ENCODE data around the gene GALNT9.
"Not testable (repeated sequence)": the region's sequence is repeated elsewhere in the genome, so short reads cannot be mapped to it uniquely, and the experiment has no call there.

The GALNT9 gene

GRCh38 chr12:132229193-132229760, 100.1 kb downstream of the GALNT9 start:
- no peak for FAIRE-seq

GRCh38 chr12:132228476-132229192, 100.8 kb downstream of the GALNT9 start:
- FAIRE-seq, result no peak

GRCh38 chr12:132227782-132228475, 101.5 kb downstream of the GALNT9 start:
- no peak for FAIRE-seq

- FAIRE-seq, result no peak
Measured at GRCh38 chr12:132227118-132227517, 102.3 kb downstream of the GALNT9 start.

- no peak for FAIRE-seq
Measured at GRCh38 chr12:132226604-132227003, 102.8 kb downstream of the GALNT9 start.

GRCh38 chr12:132225214-132225613, 104.2 kb downstream of the GALNT9 start:
- no peak for FAIRE-seq

GRCh38 chr12:132224484-132224883, 104.9 kb downstream of the GALNT9 start:
- FAIRE-seq, result no peak

GRCh38 chr12:132222808-132223173, 106.6 kb downstream of the GALNT9 start:
- no peak for FAIRE-seq

GRCh38 chr12:132222096-132222807, 107.1 kb downstream of the GALNT9 start:
- FAIRE-seq, result no peak

GRCh38 chr12:132219761-132220160, 109.6 kb downstream of the GALNT9 start:
- not testable (repeated sequence) for FAIRE-seq

- no peak for FAIRE-seq
Measured at GRCh38 chr12:132219323-132219722, 110.1 kb downstream of the GALNT9 start.

- no peak for FAIRE-seq
Measured at GRCh38 chr12:132218915-132219314, 110.5 kb downstream of the GALNT9 start.

- no peak for FAIRE-seq
Measured at GRCh38 chr12:132218527-132218875, 110.9 kb downstream of the GALNT9 start.

GRCh38 chr12:132217800-132218526, 111.4 kb downstream of the GALNT9 start:
- no peak for FAIRE-seq

GRCh38 chr12:132217371-132217770, 112.0 kb downstream of the GALNT9 start:
- no peak for FAIRE-seq

- no peak for FAIRE-seq
Measured at GRCh38 chr12:132216354-132216987, 112.9 kb downstream of the GALNT9 start.

- FAIRE-seq, result no peak
Measured at GRCh38 chr12:132215299-132215989, 113.9 kb downstream of the GALNT9 start.

GRCh38 chr12:132214891-132215290, 114.5 kb downstream of the GALNT9 start:
- no peak for FAIRE-seq

GRCh38 chr12:132214161-132214476, 115.3 kb downstream of the GALNT9 start:
- no peak for FAIRE-seq

GRCh38 chr12:132213359-132214160, 115.8 kb downstream of the GALNT9 start:
- FAIRE-seq, result no peak

- no peak for FAIRE-seq
Measured at GRCh38 chr12:132211816-132212215, 117.6 kb downstream of the GALNT9 start.
